HepG2 (cell line): ENCODE measurements around the gene NOP56. TPM values are rescaled to one million over a fixed set of nuclear protein-coding genes. Genes with fewer than 3 reads are reported as not detected.

Experiments used
- BRF2 ChIP-seq: sonication (generic); formaldehyde crosslinking; IDR thresholded peaks from 2 replicates; pipeline ENCODE4 v1.8.1; 2022; ENCODE audit warnings: mild to moderate bottlenecking, missing genetic modification reagents
- CAMTA2 ChIP-seq: sonication (generic); formaldehyde crosslinking; IDR thresholded peaks from 2 replicates; pipeline ENCODE4 v1.4.0; 2020; ENCODE audit warnings: mild to moderate bottlenecking, missing genetic modification reagents, borderline replicate concordance
- HDAC1 ChIP-seq: sonication (generic); formaldehyde crosslinking; IDR thresholded peaks from 2 replicates; pipeline ENCODE4 v1.5.1; 2020; ENCODE audit warnings: mild to moderate bottlenecking, missing genetic modification reagents
- HOXA7 ChIP-seq: sonication (generic); formaldehyde crosslinking; IDR thresholded peaks from 2 replicates; pipeline ENCODE4 v1.8.1; 2022; ENCODE audit warnings: mild to moderate bottlenecking, missing genetic modification reagents, moderate library complexity
- JUN ChIP-seq: sonication (generic); formaldehyde crosslinking; IDR thresholded peaks from 2 replicates; pipeline ENCODE4 v1.4.0; 2020; ENCODE audit warnings: mild to moderate bottlenecking, missing genetic modification reagents
- MAZ ChIP-seq, 2 experiments: sonication (generic) in 1 of 2; formaldehyde crosslinking in 1 of 2; IDR thresholded peaks; 2 replicates each; pipeline versions ENCODE4 v1.5.0 to v1.6.1; 2012 to 2020; ENCODE audit warnings: low read depth in 2 of 2, mild to moderate bottlenecking in 2 of 2, borderline replicate concordance in 1 of 2, improper control_type of control experiment in 1 of 2, low read length in 1 of 2, missing genetic modification reagents in 1 of 2, moderate library complexity in 1 of 2
- MEIS2 ChIP-seq: sonication (generic); formaldehyde crosslinking; IDR thresholded peaks from 2 replicates; pipeline ENCODE4 v1.9.0; 2021; ENCODE audit warnings: mild to moderate bottlenecking, missing genetic modification reagents
- MTF1 ChIP-seq: sonication (generic); formaldehyde crosslinking; IDR thresholded peaks from 2 replicates; pipeline ENCODE4 v1.5.0; 2020; ENCODE audit warnings: missing genetic modification reagents
- MXD1 ChIP-seq: sonication (generic); formaldehyde crosslinking; IDR thresholded peaks from 2 replicates; pipeline ENCODE4 v1.4.0; 2020; ENCODE audit warnings: mild to moderate bottlenecking, missing genetic modification reagents
- NPAS2 ChIP-seq: sonication (generic); formaldehyde crosslinking; IDR thresholded peaks from 2 replicates; pipeline ENCODE4 v1.8.0; 2022; ENCODE audit warnings: mild to moderate bottlenecking, missing genetic modification reagents, borderline replicate concordance
- PRDM4 ChIP-seq: sonication (generic); formaldehyde crosslinking; IDR thresholded peaks from 2 replicates; pipeline ENCODE4 v1.9.0; 2021; ENCODE audit warnings: missing genetic modification reagents, borderline replicate concordance
- PREB ChIP-seq: sonication (generic); formaldehyde crosslinking; IDR thresholded peaks from 2 replicates; pipeline ENCODE4 v1.4.0; 2020; ENCODE audit warnings: missing genetic modification reagents
- SATB2 ChIP-seq: sonication (generic); formaldehyde crosslinking; IDR thresholded peaks from 2 replicates; pipeline ENCODE4 v1.5.0; 2020; ENCODE audit warnings: missing genetic modification reagents
- SIN3B ChIP-seq: fragments of 150-350 bp; IDR thresholded peaks from 2 replicates; pipeline ENCODE4 v1.6.1; 2014; ENCODE audit warnings: low read length
- THAP11 ChIP-seq: IDR thresholded peaks from 2 replicates; pipeline ENCODE4 v1.6.1; 2016; ENCODE audit warnings: missing biosample characterization, missing genetic modification reagents
- ZBTB26 ChIP-seq: IDR thresholded peaks from 2 replicates; pipeline ENCODE4 v1.6.1; 2016; ENCODE audit warnings: missing compliant biosample characterization, missing genetic modification reagents, borderline replicate concordance
- ZNF331 ChIP-seq: sonication (generic); formaldehyde crosslinking; IDR thresholded peaks from 2 replicates; pipeline ENCODE4 v1.4.0; 2020; ENCODE audit warnings: missing genetic modification reagents
- ZNF605 ChIP-seq: sonication (generic); formaldehyde crosslinking; IDR thresholded peaks from 2 replicates; pipeline ENCODE4 v1.8.0; 2022; ENCODE audit warnings: mild to moderate bottlenecking, missing genetic modification reagents
- ZNF672 ChIP-seq: sonication (generic); formaldehyde crosslinking; IDR thresholded peaks from 2 replicates; pipeline ENCODE4 v1.8.1; 2022; ENCODE audit warnings: missing genetic modification reagents
- ZNF792 ChIP-seq: IDR thresholded peaks from 2 replicates; pipeline ENCODE4 v1.6.1; 2016
- ZSCAN29 ChIP-seq: sonication (generic); formaldehyde crosslinking; conservative IDR thresholded peaks from 2 replicates; pipeline ENCODE4 v1.4.0; 2020; ENCODE audit warnings: mild to moderate bottlenecking, missing genetic modification reagents
- polyA plus RNA-seq, 8 experiments: library from polyadenylated mRNA; depleted of rRNA in 3 of 8; stranded (reverse) in 7 of 8; unstranded in 1 of 8; fragments of >200 nt; fragmentation: Illumina TruSeq in 4 of 8; extraction: Trizol in 4 of 8; gene quantifications; 2 replicates each; pipeline versions ENCODE4 v1.2.1 to v1.2.3, GENCODE V29; 2011 to 2016; ENCODE audit warnings: low read depth in 4 of 8, missing spikeins in 1 of 8, mixed read lengths in 1 of 8; ENCODE audit not compliant: insufficient read depth in 1 of 8
- total RNA-seq, 5 experiments: library from RNA; depleted of rRNA; stranded (reverse); fragments of >200 nt; fragmentation: Illumina TruSeq; extraction: Trizol; gene quantifications; 2 replicates each; pipeline ENCODE4 v1.2.3, GENCODE V29; 2016; ENCODE audit warnings: low read depth in 1 of 5

The NOP56 gene
- total and polyA plus RNA-seq, 2 of the 13 experiments (the other 11 are each of a cell fraction or from before 2014, with no cell fraction given) = 369 to 1,116 TPM

GRCh38 chr20:2652724-2653555, 508 bp downstream of the NOP56 start (continued):
- TF ChIP-seq PREB (CRISPR knock-in tag) (no peak), PRDM4 (no peak), SIN3B (no peak), MTF1 (no peak; the same call in 1 of the 2 replicates), ZSCAN29 (CRISPR knock-in tag) (peak; percentile 89), ZNF331 (peak; percentile 8; the same call in 1 of the 2 replicates), BRF2 (CRISPR knock-in tag) (0 out of 2 replicates have a peak, but pooled peaks have one; percentile 8), NPAS2 (CRISPR knock-in tag) (no peak), SATB2 (CRISPR knock-in tag) (peak; percentile 56; the same call in 1 of the 2 replicates), MAZ (IDR thresholded peaks at IDR 0.05; ENCODE audit: borderline replicate concordance, low read depth, low read length) (no peak), MAZ (CRISPR knock-in tag; IDR thresholded peaks at IDR 0.05; ENCODE audit: low read depth) (peak; percentile 85; the same call in 1 of the 2 replicates), HDAC1 (CRISPR knock-in tag) (peak; percentile 98), THAP11 (no peak; the same call in 1 of the 2 replicates), ZNF672 (0 out of 2 replicates have a peak, but pooled peaks have one; percentile 77), MXD1 (CRISPR knock-in tag) (peak; percentile 98), JUN (no peak; the same call in none of the 2 replicates), HOXA7 (CRISPR knock-in tag) (peak; percentile 75; the same call in 1 of the 2 replicates), ZNF605 (CRISPR knock-in tag) (peak; percentile 84; the same call in 1 of the 2 replicates), ZBTB26 (CRISPR knock-in tag) (no peak), ZNF792 (CRISPR knock-in tag) (peak; percentile 30; the same call in 1 of the 2 replicates), CAMTA2 (CRISPR knock-in tag) (no peak), MEIS2 (CRISPR knock-in tag) (peak; percentile 38)
